Stimulated activated CD8-positive, alpha-beta memory T cell treated with anti-CD3 and anti-CD28 coated beads, Interleukin-15, amount 100 ng/mL, for 48 hours (primary cell): Measurements from ENCODE around the gene FBLN1.
"Not testable (repeated sequence)": the region's sequence is repeated elsewhere in the genome, so short reads cannot be mapped to it uniquely, and the experiment has no call there.

ENCODE experiments used
- DNase-seq, 2 donors: peaks; one replicate each; pipeline ENCODE4 v3.0.0-alpha.2; 2020; ENCODE audit warnings: low read depth in 2 of 2

FBLN1 gene

GRCh38 chr22:45527456-45527855 lies 24.8 kb downstream of the FBLN1 start:
- no peak for DNase-seq

- no peak for DNase-seq
These were observed 25.4 kb downstream of the FBLN1 start for GRCh38 chr22:45528046-45528445.

GRCh38 chr22:45529105-45529504 lies 26.4 kb downstream of the FBLN1 start:
- DNase-seq = no peak

GRCh38 chr22:45529971-45530575 lies 27.4 kb downstream of the FBLN1 start:
- DNase-seq = no peak

- DNase-seq = no peak
These were observed 29.0 kb downstream of the FBLN1 start for GRCh38 chr22:45531441-45532234.

GRCh38 chr22:45532235-45532631 lies 29.6 kb downstream of the FBLN1 start:
- no peak for DNase-seq

- DNase-seq = no peak
These were observed 31.0 kb downstream of the FBLN1 start for GRCh38 chr22:45533703-45534102.

GRCh38 chr22:45534339-45535192 lies 31.9 kb downstream of the FBLN1 start:
- DNase-seq = no peak

GRCh38 chr22:45535290-45535689 lies 32.6 kb downstream of the FBLN1 start:
- DNase-seq = no peak

- not testable (repeated sequence) for DNase-seq
These were observed 33.2 kb downstream of the FBLN1 start for GRCh38 chr22:45535835-45536234.

- no peak for DNase-seq
These were observed 35.1 kb downstream of the FBLN1 start for GRCh38 chr22:45537734-45538181.

- DNase-seq = no peak
These were observed 35.6 kb downstream of the FBLN1 start for GRCh38 chr22:45538281-45538680.

- no peak for DNase-seq
These were observed 37.4 kb downstream of the FBLN1 start for GRCh38 chr22:45540122-45540521.

- DNase-seq = no peak
These were observed 38.8 kb downstream of the FBLN1 start for GRCh38 chr22:45541382-45541979.

- no peak for DNase-seq
These were observed 39.4 kb downstream of the FBLN1 start for GRCh38 chr22:45542001-45542520.

GRCh38 chr22:45542736-45543135 lies 40.1 kb downstream of the FBLN1 start:
- not testable (repeated sequence) for DNase-seq

- DNase-seq = no peak
These were observed 40.6 kb downstream of the FBLN1 start for GRCh38 chr22:45543243-45543642.

- DNase-seq = no peak
These were observed 42.0 kb downstream of the FBLN1 start for GRCh38 chr22:45544588-45545170.

GRCh38 chr22:45546333-45547015 lies 43.8 kb downstream of the FBLN1 start:
- DNase-seq = no peak

- no peak for DNase-seq
These were observed 44.3 kb downstream of the FBLN1 start for GRCh38 chr22:45547016-45547345.

GRCh38 chr22:45547731-45548130 lies 45.0 kb downstream of the FBLN1 start:
- DNase-seq = no peak
